PC-3 (cell line): ENCODE measurements around the gene GABBR1. TPM values are rescaled to one million over a fixed set of nuclear protein-coding genes. Genes with fewer than 3 reads are reported as not detected.
"Not testable (repeated sequence)": the region's sequence is repeated elsewhere in the genome, so short reads cannot be mapped to it uniquely, and the experiment has no call there.

Experiments used
- ATAC-seq: fragments of 200-7000 bp; cut with Tn5 transposase; 2 replicates; pipeline ENCODE4 v1.9.1; 2020; ENCODE audit warnings: mild to moderate bottlenecking, moderate library complexity
- BruUV-seq: library from RNA; stranded (reverse); fragments of 400-500 nt; replicated peaks from 2 replicates; lab custom pipeline; 2021; lab: Mats Ljungman, UMichigan
- CTCF ChIA-PET: fragments of 300-600 bp; sonication (Branson Sonifier 250); formaldehyde crosslinking; loops from one replicate; lab custom pipeline; 2022; ENCODE audit warnings: antibody characterized with exemption; lab: Charles Lee
- POLR2A ChIA-PET: fragments of 300-600 bp; sonication (Branson Sonifier 250); formaldehyde crosslinking; loops from one replicate; lab custom pipeline; 2022; ENCODE audit warnings: antibody characterized with exemption; ENCODE audit not compliant: unreplicated experiment; lab: Charles Lee
- DNase-seq: peaks from one replicate; pipeline ENCODE4 v3.0.0-alpha.2; 2015
- H2AFZ ChIP-seq: fragments of 300-600 bp; sonication (generic); 2 replicates; pipeline ENCODE4 v1.6.0; 2016; ENCODE audit warnings: antibody characterized with exemption, low read length
- H3F3A ChIP-seq: fragments of 300-600 bp; sonication (generic); one replicate; pipeline ENCODE4 v1.6.0; 2017; ENCODE audit warnings: antibody characterized with exemption, low read length, control low read depth, mild to moderate bottlenecking; ENCODE audit not compliant: unreplicated experiment
- H3K27ac ChIP-seq: fragments of 300-600 bp; sonication (generic); 2 replicates; pipeline ENCODE4 v1.5.1; 2016; ENCODE audit warnings: mild to moderate bottlenecking, low read length
- H3K27me3 ChIP-seq: fragments of 300-600 bp; sonication (generic); 2 replicates; pipeline ENCODE4 v1.6.1; 2016; ENCODE audit warnings: low read length, mixed read lengths
- H3K36me3 ChIP-seq: fragments of 300-600 bp; sonication (generic); 2 replicates; pipeline ENCODE4 v1.6.1; 2016; ENCODE audit warnings: low read depth, mixed run types, low read length, mixed read lengths
- H3K4me1 ChIP-seq: fragments of 300-600 bp; sonication (generic); 2 replicates; pipeline ENCODE4 v1.5.1; 2016; ENCODE audit warnings: low read length; ENCODE audit not compliant: insufficient read depth
- H3K4me2 ChIP-seq: fragments of 300-600 bp; sonication (generic); 2 replicates; pipeline ENCODE4 v1.6.0; 2016; ENCODE audit warnings: low read length
- H3K4me3 ChIP-seq: fragments of 300-600 bp; sonication (generic); 2 replicates; pipeline ENCODE4 v1.5.1; 2016; ENCODE audit warnings: mild to moderate bottlenecking, low read length, mixed read lengths
- H3K79me2 ChIP-seq: fragments of 300-600 bp; sonication (generic); 2 replicates; pipeline ENCODE4 v1.6.1; 2017; ENCODE audit warnings: low read length, mixed read lengths
- H3K9ac ChIP-seq: fragments of 300-600 bp; sonication (generic); 2 replicates; pipeline ENCODE4 v1.6.0; 2016; ENCODE audit warnings: mild to moderate bottlenecking, low read length
- H3K9me2 ChIP-seq: fragments of 300-600 bp; sonication (generic); replicated peaks from 2 replicates; pipeline ENCODE4 v1.6.1; 2016; ENCODE audit warnings: mixed run types, low read length, mixed read lengths
- H3K9me3 ChIP-seq: fragments of 300-600 bp; sonication (generic); 2 replicates; pipeline ENCODE4 v1.6.1; 2016; ENCODE audit warnings: low read length, mixed read lengths
- H4K20me1 ChIP-seq: fragments of 300-600 bp; sonication (generic); 2 replicates; pipeline ENCODE4 v1.6.1; 2016; ENCODE audit warnings: low read length, mixed read lengths
- CTCF ChIP-seq: fragments of 300-600 bp; sonication (generic); conservative IDR thresholded peaks from 2 replicates; pipeline ENCODE4 v1.5.1; 2017; ENCODE audit warnings: antibody characterized with exemption, low read depth, mild to moderate bottlenecking, low read length
- EZH2 ChIP-seq: fragments of 300-600 bp; sonication (generic); IDR thresholded peaks from one replicate; pipeline ENCODE4 v1.6.1; 2017; ENCODE audit warnings: antibody characterized with exemption, mild to moderate bottlenecking, low read length; ENCODE audit not compliant: unreplicated experiment
- EZH2phosphoT487 ChIP-seq: fragments of 300-600 bp; sonication (generic); IDR thresholded peaks from 2 replicates; pipeline ENCODE4 v1.6.1; 2018; ENCODE audit warnings: mild to moderate bottlenecking, antibody characterized with exemption, low read length, borderline replicate concordance
- intact Hi-C: fragments of 100-400 bp; cut with micrococcal nuclease; formaldehyde crosslinking; loops from 2 replicates; pipeline ENCODE4 v1.9.0; 2023
- total RNA-seq: library from RNA; depleted of rRNA; stranded (reverse); fragments of >200 nt; gene quantifications from 2 replicates; pipeline ENCODE4 v1.2.3, GENCODE V29; 2014

GABBR1 gene
- total RNA-seq, 1 experiment from 2014 or later, result 5.5 TPM

DNA sequence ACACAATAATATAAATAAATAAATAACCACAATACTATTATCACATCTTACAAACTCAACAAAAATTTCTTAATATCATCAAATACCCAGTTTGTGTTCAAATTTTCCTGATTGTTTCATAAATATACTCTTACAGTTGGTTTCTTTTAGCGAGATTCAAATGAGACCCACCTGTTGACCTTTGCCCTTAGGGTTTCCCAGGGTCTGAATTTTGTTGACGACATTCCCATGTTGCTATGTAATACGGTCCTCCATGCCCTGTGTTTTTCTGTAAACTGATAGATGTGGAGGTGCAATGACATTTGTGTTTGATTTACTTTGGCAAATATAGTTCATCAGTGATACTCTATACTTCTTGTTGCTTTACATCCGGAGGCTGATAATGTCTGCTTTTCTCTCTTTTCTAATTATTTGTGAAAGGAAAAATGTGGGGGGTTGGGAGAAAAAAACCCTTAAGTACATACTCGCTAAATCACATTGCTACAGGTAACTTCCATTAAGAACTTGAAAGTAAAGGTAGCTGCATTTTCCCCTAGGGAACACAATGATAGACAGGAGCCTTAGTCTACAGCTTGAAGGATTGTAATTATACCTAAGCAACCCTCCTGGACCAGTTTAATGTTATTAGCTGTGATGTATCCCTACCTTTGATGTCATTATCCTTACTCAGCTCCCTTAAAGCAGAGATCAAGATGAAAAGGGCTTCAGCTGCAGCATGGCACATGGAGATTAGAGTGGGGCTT is 30.5 kb upstream of the GABBR1 start:
- ChIA-PET CTCF (interaction anchor here (0.7 kb wide), 1 partner anchor 9 kb away, joined by 5 read pairs; no protein-coding TSS in a partner anchor), POLR2A (interaction anchor here (0.6 kb wide), 1 partner anchor 17 kb away, joined by 6 read pairs; no protein-coding TSS in a partner anchor)
- H3K79me2 ChIP-seq, result no peaks in the 10 kb centered on the region
- no peaks in the 10 kb centered on the region for H3K4me1 ChIP-seq
- H3K9me2 ChIP-seq, result no peaks in the 10 kb centered on the region
- H3F3A ChIP-seq, result no peaks in the 10 kb centered on the region
- H3K36me3 ChIP-seq, result no peaks in the 10 kb centered on the region
- intact Hi-C loops, result no loop called here
- no peak overlapping the region for H3K4me3 ChIP-seq
- ATAC-seq, result no peak
- H3K9ac ChIP-seq, result no peak overlapping the region
- no peaks in the 10 kb centered on the region for H3K9me3 ChIP-seq
- DNase-seq, result no peak
- no peak overlapping the region for H2AFZ ChIP-seq
- no peak overlapping the region for H3K4me2 ChIP-seq
- no peaks in the 10 kb centered on the region for H4K20me1 ChIP-seq
- no peak overlapping the region for H3K27ac ChIP-seq
- BruUV-seq, result no TSS peak
- H3K27me3 ChIP-seq, result peaks cover 16% of the 10 kb centered on the region
- TF ChIP-seq CTCF (no peak), EZH2 (no peak), EZH2phosphoT487 (no peak)

- H3K79me2 ChIP-seq, H3K27me3 ChIP-seq, intact Hi-C loops, H4K20me1 ChIP-seq, H3K4me2 ChIP-seq, H3F3A ChIP-seq, DNase-seq, ATAC-seq, BruUV-seq, H3K4me1 ChIP-seq, H3K4me3 ChIP-seq, H3K9me2 ChIP-seq, H3K9me3 ChIP-seq, H3K36me3 ChIP-seq, H2AFZ ChIP-seq, H3K9ac ChIP-seq, H3K27ac ChIP-seq, POLR2A ChIA-PET: not testable (repeated sequence)
- CTCF ChIA-PET, result interaction anchor here (0.6 kb wide), 2 partner anchors 12 to 645 kb away, joined by 3 to 4 read pairs; no protein-coding TSS in a partner anchor
Observed at GRCh38 chr6:29661502-29662141, 28.6 kb upstream of the GABBR1 start.

DNA sequence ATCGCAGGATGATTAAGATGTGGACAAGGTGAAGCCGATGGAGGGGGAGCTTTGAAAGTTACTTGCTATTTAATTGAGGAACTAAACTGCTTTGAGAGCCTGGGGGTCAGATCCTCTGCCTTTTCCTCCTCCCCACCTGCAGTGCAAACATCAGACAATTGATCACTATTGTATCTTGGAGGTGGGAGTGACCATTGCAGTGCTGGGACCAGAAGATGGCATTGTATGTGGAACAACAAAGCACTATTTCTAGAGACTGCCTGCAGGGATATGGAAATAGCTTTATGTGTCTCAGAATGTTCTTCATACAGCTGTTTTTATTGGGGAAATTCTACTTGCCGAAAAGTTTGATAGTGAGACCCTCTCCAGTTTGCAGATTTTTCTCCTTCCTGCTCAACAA is 28.1 kb upstream of the GABBR1 start:
- ATAC-seq (no peak), DNase-seq (no peak)
- no peak overlapping the region for H2AFZ ChIP-seq
- ChIA-PET POLR2A (no interaction called here), CTCF (interaction anchor here (0.6 to 0.8 kb wide), 3 partner anchors 8 to 645 kb away, joined by 3 to 5 read pairs (median 4); no protein-coding TSS in a partner anchor)
- H3F3A ChIP-seq, result no peaks in the 10 kb centered on the region
- H3K9me3 ChIP-seq, result no peaks in the 10 kb centered on the region
- H3K79me2 ChIP-seq, result no peaks in the 10 kb centered on the region
- intact Hi-C loops, result no loop called here
- no TSS peak for BruUV-seq
- H4K20me1 ChIP-seq, result no peaks in the 10 kb centered on the region
- H3K27ac ChIP-seq, result no peak overlapping the region
- H3K4me3 ChIP-seq, result no peak overlapping the region
- no peaks in the 10 kb centered on the region for H3K36me3 ChIP-seq
- H3K4me2 ChIP-seq, result no peak overlapping the region
- TF ChIP-seq CTCF (no peak), EZH2 (no peak), EZH2phosphoT487 (no peak)
- H3K4me1 ChIP-seq, result no peaks in the 10 kb centered on the region
- H3K9me2 ChIP-seq, result no peaks in the 10 kb centered on the region
- H3K9ac ChIP-seq, result no peak overlapping the region
- peaks cover 1% of the 10 kb centered on the region; the same call in 1 of the 2 replicates for H3K27me3 ChIP-seq
